ENCODE measurements around the gene MEIOC. TPM values are rescaled to one million over a fixed set of nuclear protein-coding genes. Genes with fewer than 3 reads are reported as not detected.
A peak's percentile ranks its signal among the peaks of the same experiment; 100 is the strongest.

The MEIOC gene
- not detected for total RNA-seq

- TF ChIP-seq CTCF (IDR thresholded peaks at IDR 0.05 in 4 of 5, conservative IDR thresholded peaks at IDR 0.05 in 1 of 5), result no peak
- no peak for TF ChIP-seq POLR2A (IDR thresholded peaks at IDR 0.05)
- no peaks in the 10 kb centered on the region for H3K36me3 ChIP-seq
- H3K27ac ChIP-seq, result no peak within 1 kb of the TSS
- DNase-seq, result no peak
- H3K4me3 ChIP-seq, result peak within 1 kb of the TSS in 2 of 4 donors; percentile 17 to 25
- intact Hi-C loops (cut with DNase I; ENCODE audit: low total_unique reads), result no loop called here
- ATAC-seq, result no peak
- no peaks in the 10 kb centered on the region for H3K9me3 ChIP-seq
- H3K4me1 ChIP-seq, result no peaks in the 10 kb centered on the region
- in situ Hi-C loops (cut with MboI; ENCODE audit: low sequenced_read_pairs in 4 of 4), result no loop called here
- H3K27me3 ChIP-seq, result peaks cover 35 to 59% (median 57%) of the 10 kb centered on the region in 3 donors
Observed at GRCh38 chr17:44655983-44656710, at the start of gene MEIOC. MEIOC (plus strand) TSS chr17:44656468; CDS start chr17:44656614, 146 bp downstream.

GRCh38 chr17:44606658-44607057 is 49.6 kb upstream of the MEIOC start:
- Histone ChIP-seq H3K4me1 (no peaks in the 10 kb centered on the region), H3K9me3 (no peaks in the 10 kb centered on the region), H3K27me3 (peaks cover 0 to 2% (median 0%) of the 10 kb centered on the region in 3 donors), H3K4me3 (no peak overlapping the region), H3K36me3 (no peaks in the 10 kb centered on the region), H3K27ac (no peak overlapping the region)
- intact Hi-C loops (cut with DNase I; ENCODE audit: low total_unique reads), result no loop called here
- DNase-seq (no peak), ATAC-seq (no peak)
- TF ChIP-seq CTCF (IDR thresholded peaks at IDR 0.05 in 4 of 5, conservative IDR thresholded peaks at IDR 0.05 in 1 of 5) (no peak), POLR2A (IDR thresholded peaks at IDR 0.05) (no peak)
- in situ Hi-C loops (cut with MboI; ENCODE audit: low sequenced_read_pairs in 4 of 4), result no loop called here

GRCh38 chr17:44607836-44608690 is 48.2 kb upstream of the MEIOC start:
- ATAC-seq, result no peak
- Histone ChIP-seq H3K4me3 (no peak overlapping the region), H3K4me1 (no peaks in the 10 kb centered on the region), H3K27me3 (peaks cover 0 to 6% (median 2%) of the 10 kb centered on the region in 3 donors), H3K9me3 (no peaks in the 10 kb centered on the region), H3K36me3 (no peaks in the 10 kb centered on the region), H3K27ac (no peak overlapping the region)
- intact Hi-C loops (cut with DNase I; ENCODE audit: low total_unique reads), result no loop called here
- in situ Hi-C loops (cut with MboI; ENCODE audit: low sequenced_read_pairs in 4 of 4), result no loop called here
- TF ChIP-seq CTCF (IDR thresholded peaks at IDR 0.05 in 4 of 5, conservative IDR thresholded peaks at IDR 0.05 in 1 of 5), result no peak
- TF ChIP-seq POLR2A (IDR thresholded peaks at IDR 0.05), result no peak
- no peak for DNase-seq

GRCh38 chr17:44608727-44609435 is 47.4 kb upstream of the MEIOC start:
- no peak overlapping the region for H3K27ac ChIP-seq
- no peak for ATAC-seq
- TF ChIP-seq POLR2A (IDR thresholded peaks at IDR 0.05) (no peak), CTCF (IDR thresholded peaks at IDR 0.05 in 4 of 5, conservative IDR thresholded peaks at IDR 0.05 in 1 of 5) (no peak)
- no peaks in the 10 kb centered on the region for H3K4me1 ChIP-seq
- no peaks in the 10 kb centered on the region for H3K9me3 ChIP-seq
- H3K4me3 ChIP-seq, result no peak overlapping the region
- peaks cover 0 to 7% (median 5%) of the 10 kb centered on the region in 3 donors for H3K27me3 ChIP-seq
- no peak for DNase-seq
- H3K36me3 ChIP-seq, result no peaks in the 10 kb centered on the region
- in situ Hi-C loops (cut with MboI; ENCODE audit: low sequenced_read_pairs in 4 of 4) (no loop called here), intact Hi-C loops (cut with DNase I; ENCODE audit: low total_unique reads) (no loop called here)

All from gastrocnemius medialis (tissue), 4 donors.